RWPE1 (cell line): ENCODE measurements around the gene SMARCC1.
"Not testable (repeated sequence)": the region's sequence is repeated elsewhere in the genome, so short reads cannot be mapped to it uniquely, and the experiment has no call there.

Experiments used
- CTCF ChIA-PET: fragments of 350-600 bp; sonication (Branson Sonifier 250); formaldehyde crosslinking; extraction: SDS; loops from one replicate; lab custom pipeline; 2021; lab: Yijun Ruan, JAX
- POLR2A ChIA-PET: fragments of 400-600 bp; formaldehyde crosslinking; extraction: SDS; loops from one replicate; lab custom pipeline; 2020; ENCODE audit warnings: antibody characterized with exemption; ENCODE audit not compliant: low non-redundant PET; lab: Yijun Ruan, JAX
- DNase-seq: peaks from one replicate; pipeline ENCODE4 v3.0.0; 2012; ENCODE audit warnings: low spot score
- H3K27ac ChIP-seq: fragments of 450-650 bp; 2 replicates; pipeline ENCODE4 v1.5.1; 2017
- CTCF ChIP-seq: fragments of 450-650 bp; conservative IDR thresholded peaks from 2 replicates; pipeline ENCODE4 v1.5.1; 2017; ENCODE audit warnings: low read depth, mild to moderate bottlenecking

The SMARCC1 gene

GRCh38 chr3:47722859-47723258, 58.8 kb downstream of the SMARCC1 start:
- no peak for DNase-seq
- ChIA-PET CTCF (no interaction called here), POLR2A (interaction anchor here (0.7 kb wide), 1 partner anchor 1703 kb away, joined by 7 read pairs; no protein-coding TSS in a partner anchor)
- TF ChIP-seq CTCF: no peak
- H3K27ac ChIP-seq: no peak overlapping the region

- DNase-seq, CTCF ChIA-PET: not testable (repeated sequence)
- POLR2A ChIA-PET: interaction anchor here (0.6 kb wide), 1 partner anchor 167 kb away, joined by 6 read pairs; no protein-coding TSS in a partner anchor
- peak overlapping the region; percentile 31 for H3K27ac ChIP-seq
Measured at GRCh38 chr3:47717448-47717847, 64.2 kb downstream of the SMARCC1 start.

- POLR2A ChIA-PET: no interaction called here
- TF ChIP-seq CTCF: no peak
- CTCF ChIA-PET: no interaction called here
- H3K27ac ChIP-seq: no peak overlapping the region
- DNase-seq: no peak
Measured at GRCh38 chr3:47716656-47717055, 65.0 kb downstream of the SMARCC1 start.

- ChIA-PET CTCF (no interaction called here), POLR2A (no interaction called here)
- no peak for DNase-seq
Measured at GRCh38 chr3:47715928-47716327, 65.8 kb downstream of the SMARCC1 start.

GRCh38 chr3:47714606-47715005, 67.1 kb downstream of the SMARCC1 start:
- TF ChIP-seq CTCF: no peak
- H3K27ac ChIP-seq: no peak overlapping the region
- POLR2A ChIA-PET: no interaction called here
- CTCF ChIA-PET: no interaction called here
- DNase-seq: no peak

More at GRCh38 chr3:47715928-47716327, 65.8 kb downstream of the SMARCC1 start:
- TF ChIP-seq CTCF: no peak
- H3K27ac ChIP-seq: no peak overlapping the region

GRCh38 chr3:47713655-47714054, 68.0 kb downstream of the SMARCC1 start:
- H3K27ac ChIP-seq: no peak overlapping the region
- POLR2A ChIA-PET: interaction anchor here (0.6 kb wide), 1 partner anchor 13 kb away, joined by 5 read pairs; no protein-coding TSS in a partner anchor
- CTCF ChIA-PET: no interaction called here
- no peak for DNase-seq
- TF ChIP-seq CTCF: no peak

- no peak for DNase-seq
- CTCF ChIA-PET: no interaction called here
- H3K27ac ChIP-seq: no peak overlapping the region
- no peak for TF ChIP-seq CTCF
- POLR2A ChIA-PET: no interaction called here
Measured at GRCh38 chr3:47712398-47712797, 69.3 kb downstream of the SMARCC1 start.
